Measurements from ENCODE around the gene EEF1A2. TPM values are rescaled to one million over a fixed set of nuclear protein-coding genes. Genes with fewer than 3 reads are reported as not detected.

The EEF1A2 gene
- total and polyA plus RNA-seq, 12 donors = 881 to 1,465 (median 1,307) TPM

- H3K27me3 ChIP-seq = peaks cover 0 to 57% (median 39%) of the 10 kb centered on the region in 7 donors
- DNase-seq = no peak
- TF ChIP-seq CTCF (IDR thresholded peaks at IDR 0.05) = no peak
- H3K36me3 ChIP-seq = peaks cover 0 to 31% (median 0%) of the 10 kb centered on the region in 9 donors
- intact Hi-C loops (cut with DNase I) = loop anchor here in 4 of 10 donors (1.0 to 5.0 kb wide), 3 partner anchors 23 to 1120 kb away; partner anchors contain the start of gene PPDPF (in 4 of the 4)
- ATAC-seq = peak; percentile 23 to 78 (median 58)
- H3K4me3 ChIP-seq = peak overlapping the region; percentile 45 to 67 (median 60)
- peak overlapping the region; percentile 68 to 98 (median 88) for H3K27ac ChIP-seq
- WGBS, 2 donors = 46 to 57% methylated on average over 20 of the region's 20 CpGs
- peaks cover 10 to 56% (median 44%) of the 10 kb centered on the region in 9 donors for H3K4me1 ChIP-seq
- H3K9me3 ChIP-seq = no peaks in the 10 kb centered on the region
Observed at GRCh38 chr20:63497138-63497945, 1.5 kb downstream of the EEF1A2 start.

GRCh38 chr20:63496596-63497120, 2.2 kb downstream of the EEF1A2 start:
- intact Hi-C loops (cut with DNase I) = loop anchor here in 5 of 10 donors (1.0 to 5.0 kb wide), 3 partner anchors 24 to 1119 kb away; partner anchors contain the start of gene PPDPF (in 5 of the 5)
- TF ChIP-seq CTCF (IDR thresholded peaks at IDR 0.05) = no peak
- Histone ChIP-seq H3K27me3 (peaks cover 0 to 56% (median 36%) of the 10 kb centered on the region in 7 donors), H3K4me3 (peak overlapping the region; percentile 18 to 67 (median 60)), H3K4me1 (peaks cover 10 to 52% (median 39%) of the 10 kb centered on the region in 9 donors), H3K36me3 (peaks cover 0 to 31% (median 0%) of the 10 kb centered on the region in 9 donors), H3K27ac (peak overlapping the region in 8 of 10 donors; percentile 75 to 98 (median 93)), H3K9me3 (no peaks in the 10 kb centered on the region)
- 44 to 60% methylated on average over 16 of the region's 16 CpGs for WGBS, 2 donors
- ATAC-seq (peak in 2 of 8 donors; percentile 0), DNase-seq (no peak)

GRCh38 chr20:63495741-63496595, 2.9 kb downstream of the EEF1A2 start:
- DNase-seq = peak; percentile 67 to 77
- Histone ChIP-seq H3K4me3 (peak overlapping the region; percentile 18 to 67 (median 60)), H3K27ac (peak overlapping the region in 8 of 10 donors; percentile 75 to 98 (median 93)), H3K36me3 (peaks cover 0 to 36% (median 0%) of the 10 kb centered on the region in 9 donors), H3K4me1 (peaks cover 10 to 45% (median 37%) of the 10 kb centered on the region in 9 donors), H3K27me3 (peaks cover 0 to 56% (median 38%) of the 10 kb centered on the region in 7 donors), H3K9me3 (no peaks in the 10 kb centered on the region)
- peak; percentile 18 to 61 (median 38) for ATAC-seq
- intact Hi-C loops (cut with DNase I) = loop anchor here in 5 of 10 donors (1.0 to 5.0 kb wide), 3 partner anchors 24 to 1119 kb away; partner anchors contain the start of gene PPDPF (in 4 of the 5)
- TF ChIP-seq CTCF (IDR thresholded peaks at IDR 0.05) = peak; percentile 89 to 98 (median 96)
- 24 to 27% methylated on average over 48 of the region's 48 CpGs for WGBS, 2 donors

Data from heart right ventricle (tissue), 16 donors.